Muscle of back (tissue), 11 donors: Measurements from ENCODE around the gene PANK4. TPM values are rescaled to one million over a fixed set of nuclear protein-coding genes. Genes with fewer than 3 reads are reported as not detected.
"Not testable (repeated sequence)": the region's sequence is repeated elsewhere in the genome, so short reads cannot be mapped to it uniquely, and the experiment has no call there.

ENCODE experiments used
- DNase-seq, 3 donors: peaks; one replicate each; pipeline versions ENCODE4 v3.0.0 to v3.0.0-alpha.2; 2013
- polyA plus RNA-seq, 10 donors: library from polyadenylated mRNA; unstranded; fragments of 120-200 nt; gene quantifications; one replicate each; pipeline ENCODE4 v1.2.1, GENCODE V29; 2013; ENCODE audit not compliant: insufficient read length in 10 of 10

Gene PANK4
- polyA plus RNA-seq, 10 donors = 18.3 to 22.5 (median 21.1) TPM

- DNase-seq = peak in 1 of 3 donors; percentile 67
Measured at GRCh38 chr1:2463396-2463795, 63.0 kb downstream of the PANK4 start.

DNA sequence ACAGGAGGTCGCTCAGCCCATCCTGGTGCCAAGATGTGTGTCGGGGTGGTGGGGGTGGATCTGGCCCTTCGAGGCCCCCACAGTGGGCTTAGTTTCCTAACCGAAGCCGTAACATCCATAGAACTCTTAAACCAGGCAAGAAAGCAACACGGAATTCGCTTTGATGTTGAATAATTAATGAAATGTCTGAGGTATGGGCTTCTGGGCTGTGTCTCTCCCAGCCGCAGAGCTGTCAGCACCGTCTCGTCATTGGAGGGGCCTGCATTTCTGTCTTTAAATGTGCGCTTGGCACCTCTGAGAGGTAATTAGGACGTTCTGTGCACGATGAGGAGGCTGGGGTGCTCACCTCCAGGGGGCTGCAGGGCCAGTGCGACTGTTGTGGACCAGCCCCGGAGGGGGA is 63.6 kb downstream of the PANK4 start:
- DNase-seq = no peak

DNA sequence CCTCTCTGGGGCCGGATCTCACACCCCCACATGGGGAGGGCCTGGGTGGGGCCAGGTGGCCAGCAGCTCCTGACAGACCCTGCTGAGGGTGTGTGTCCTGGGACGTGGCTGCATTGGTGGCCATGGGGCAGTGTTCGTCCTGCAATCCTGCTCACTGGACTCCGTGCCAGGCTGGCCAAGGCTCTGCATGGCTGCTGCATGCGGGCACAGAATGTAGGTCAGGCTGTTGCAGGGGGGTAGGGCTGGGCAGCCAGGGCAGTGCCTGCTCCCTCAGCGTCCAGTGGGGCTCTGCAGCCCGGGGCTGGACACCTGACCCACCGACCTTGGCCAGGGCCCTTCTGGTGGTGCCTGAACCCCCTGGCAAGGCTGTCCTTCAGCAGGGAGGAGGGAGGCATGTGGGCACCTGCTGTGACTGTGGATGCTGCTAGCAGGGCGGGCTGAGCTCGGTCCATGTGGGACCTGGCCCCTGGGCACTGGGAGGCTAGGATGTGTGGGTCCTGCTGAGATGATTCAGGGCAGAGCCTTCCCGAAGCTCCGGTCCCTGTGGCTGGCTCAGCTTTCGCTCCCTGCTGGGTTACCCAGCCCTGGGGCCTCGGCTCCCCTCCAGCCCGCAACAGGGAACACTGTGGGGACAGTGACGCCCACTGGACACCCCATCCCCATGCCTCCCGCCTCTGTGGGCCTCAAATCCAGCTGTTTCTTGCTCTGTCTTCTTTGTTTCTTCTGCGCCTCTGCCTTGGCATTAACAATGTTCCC is 65.2 kb downstream of the PANK4 start:
- no peak for DNase-seq

DNA sequence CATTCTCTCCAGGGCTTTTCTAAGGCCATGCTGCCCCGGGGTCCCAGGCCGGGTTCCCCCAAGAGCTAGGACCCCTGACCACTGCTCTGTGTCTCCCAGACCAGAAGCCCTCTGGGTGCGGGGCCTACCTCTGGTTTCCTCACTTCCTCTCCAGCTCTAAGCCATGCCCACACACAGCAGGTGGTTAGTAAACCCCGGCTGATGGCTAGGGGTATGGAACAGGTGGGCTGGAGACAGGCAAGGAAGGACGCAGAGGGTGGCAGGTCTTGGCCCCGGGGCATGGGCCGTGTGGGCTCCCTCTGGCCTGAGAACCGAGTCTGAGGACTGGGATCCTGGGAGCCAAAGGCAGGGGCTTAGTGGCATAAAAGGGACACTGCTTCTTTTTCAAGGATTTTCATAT is 66.2 kb downstream of the PANK4 start:
- no peak for DNase-seq

DNA sequence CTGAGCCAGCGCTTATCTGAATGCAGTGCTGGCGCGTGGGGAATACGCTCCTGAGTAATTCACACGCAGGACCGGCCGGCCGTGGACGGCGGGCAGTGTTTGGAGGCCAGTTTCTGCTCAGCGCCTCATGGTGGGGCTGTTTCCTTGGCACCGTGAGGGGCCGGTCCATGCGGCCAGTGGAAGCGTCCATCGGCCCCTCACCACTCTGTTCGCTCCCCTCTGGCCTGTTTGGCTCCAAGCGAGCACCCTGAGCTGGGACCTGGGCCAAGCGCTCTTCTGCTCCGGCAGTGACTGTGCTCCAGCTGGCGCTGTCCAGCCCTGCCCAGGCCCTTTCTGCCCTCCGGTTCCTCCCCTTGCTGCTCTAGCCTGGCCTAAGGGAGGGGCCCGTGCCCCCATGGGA is 66.6 kb downstream of the PANK4 start:
- DNase-seq = peak; percentile 19 to 69 (median 54)

DNA sequence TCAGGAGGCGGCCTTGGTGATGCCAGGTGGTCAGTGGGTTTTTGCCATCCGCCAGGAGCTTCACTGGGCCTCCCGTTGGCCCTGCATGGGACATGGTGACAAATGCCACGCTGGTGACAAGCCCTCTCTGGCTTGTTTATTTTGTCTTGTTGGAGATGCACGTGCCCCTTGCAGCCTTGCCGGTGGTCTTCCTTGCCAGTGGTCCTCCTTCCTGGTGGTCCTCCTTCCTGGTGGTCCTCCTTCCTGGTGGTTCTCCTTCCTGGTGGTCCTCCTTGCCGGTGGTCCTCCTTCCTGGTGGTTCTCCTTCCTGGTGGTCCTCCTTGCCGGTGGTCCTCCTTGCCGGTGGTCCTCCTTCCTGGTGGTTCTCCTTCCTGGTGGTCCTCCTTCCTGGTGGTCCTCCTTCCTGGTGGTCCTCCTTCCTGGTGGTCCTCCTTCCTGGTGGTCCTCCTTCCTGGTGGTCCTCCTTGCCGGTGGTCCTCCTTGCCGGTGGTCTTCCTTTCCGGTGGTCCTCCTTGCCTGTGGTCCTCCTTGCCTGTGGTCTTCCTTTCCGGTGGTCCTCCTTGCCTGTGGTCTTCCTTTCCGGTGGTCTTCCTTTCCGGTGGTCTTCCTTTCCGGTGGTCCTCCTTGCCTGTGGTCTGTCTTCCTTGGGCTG is 67.2 kb downstream of the PANK4 start:
- DNase-seq = not testable (repeated sequence)

- no peak for DNase-seq
Measured at GRCh38 chr1:2458687-2459086, 67.7 kb downstream of the PANK4 start.

Other genes with a start within 250 kb of the PANK4 start
- gene MORN1, start 135.0 kb downstream of the PANK4 start, polyA plus RNA-seq = 1 to 10 TPM; 4.2 to 9.1 (median 6.2) TPM
- gene RER1, start 134.8 kb downstream of the PANK4 start, polyA plus RNA-seq = 10 to 100 TPM; 69.9 to 87.9 (median 80.9) TPM
- 10 to 100 TPM; 14.4 to 19.9 (median 17.5) TPM for gene PEX10, start 114.0 kb downstream of the PANK4 start, polyA plus RNA-seq
- 1 to 10 TPM in 4 of 10 donors, under 1 TPM in 6; 0.39 to 3.3 (median 0.71) TPM for gene PLCH2, start 50.3 kb downstream of the PANK4 start, polyA plus RNA-seq
- 1 to 10 TPM in 1 of 10 donors, under 1 TPM in 9; 0.18 to 1.0 (median 0.55) TPM for gene HES5, start 3.7 kb upstream of the PANK4 start, polyA plus RNA-seq
- 10 to 100 TPM; 11.5 to 22.6 (median 13.8) TPM for gene TNFRSF14, start 29.8 kb upstream of the PANK4 start, polyA plus RNA-seq
- 10 to 100 TPM; 16.6 to 26.6 (median 20.9) TPM for gene PRXL2B, start 60.2 kb upstream of the PANK4 start, polyA plus RNA-seq
- gene MMEL1, start 106.4 kb upstream of the PANK4 start, polyA plus RNA-seq = under 1 TPM; 0.13 to 0.81 (median 0.49) TPM